Upper lobe of left lung (tissue), 6 donors: ENCODE data around the gene POMGNT2. TPM values are rescaled to one million over a fixed set of nuclear protein-coding genes. Genes with fewer than 3 reads are reported as not detected.

Experiments used
- ATAC-seq, 2 donors: fragments of 200-7000 bp; cut with Tn5 transposase; one replicate each; pipeline ENCODE4 v1.9.1; 2022; ENCODE audit warnings: mild to moderate bottlenecking in 2 of 2, moderate library complexity in 2 of 2; ENCODE audit not compliant: low FRiP score in 2 of 2
- DNase-seq, 2 donors: peaks; one replicate each; pipeline ENCODE4 v3.0.0-alpha.2; 2019 to 2020
- H3K27ac ChIP-seq, 4 donors: fragments of 200-600 bp; sonication (generic); one replicate each; pipeline ENCODE4 v1.5.1; 2016 to 2019
- H3K27me3 ChIP-seq, 4 donors: fragments of 200-600 bp; sonication (generic); one replicate each; pipeline ENCODE4 v1.5.1; 2017 to 2019
- H3K36me3 ChIP-seq, 4 donors: fragments of 200-600 bp; sonication (generic); one replicate each; pipeline ENCODE4 v1.5.1; 2016 to 2019
- H3K4me1 ChIP-seq, 4 donors: fragments of 200-600 bp; sonication (generic); one replicate each; pipeline ENCODE4 v1.5.1; 2018 to 2019
- H3K4me3 ChIP-seq, 4 donors: fragments of 200-600 bp; sonication (generic); one replicate each; pipeline ENCODE4 v1.5.1; 2017 to 2019; ENCODE audit warnings: mild to moderate bottlenecking in 2 of 4, moderate library complexity in 1 of 4
- H3K9me3 ChIP-seq, 4 donors: fragments of 200-600 bp; sonication (generic); one replicate each; pipeline ENCODE4 v1.5.1; 2018 to 2019
- CTCF ChIP-seq, 6 experiments: fragments of 450-650 bp in 4 of 6; fragments of 200-600 bp in 2 of 6; sonication (generic) in 2 of 6; IDR thresholded peaks; one replicate each; pipeline ENCODE4 v1.5.1; 2016 to 2019; ENCODE audit warnings: antibody characterized with exemption in 6 of 6
- EP300 ChIP-seq, 4 donors: sonication (generic); formaldehyde crosslinking; IDR thresholded peaks; one replicate each; pipeline ENCODE4 v1.5.1; 2017; ENCODE audit warnings: antibody characterized with exemption in 4 of 4, control low read depth in 2 of 4
- POLR2A ChIP-seq, 4 donors: fragments of 450-650 bp; IDR thresholded peaks; one replicate each; pipeline ENCODE4 v1.5.1; 2016 to 2017; ENCODE audit warnings: antibody characterized with exemption in 4 of 4, mild to moderate bottlenecking in 2 of 4
- POLR2AphosphoS5 ChIP-seq, 2 donors: sonication (generic); formaldehyde crosslinking; IDR thresholded peaks; one replicate each; pipeline ENCODE4 v1.5.1; 2017; ENCODE audit warnings: antibody characterized with exemption in 2 of 2
- WGBS, 2 donors: methylation state at CpG; one replicate each; pipeline ENCODE4 v1.1.5; 2017 to 2018; 5-methylcytosine and 5-hydroxymethylcytosine counted together
- total RNA-seq, 6 donors: library from RNA; depleted of rRNA in 4 of 6; stranded (reverse); fragments of >200 nt in 4 of 6; gene quantifications; one replicate each; pipeline versions ENCODE4 v1.1.0 to v1.2.1, GENCODE V29; 2016 to 2021
- donor health status: DM: no; HTN: no; CAD: no; lungs with moderate emphysema.
- donor health status: DM: no; HTN: yes; CAD: no; lungs with severe emphysema.

POMGNT2 gene
- total RNA-seq, 6 donors from 2014 or later, result 10.5 to 25.1 (median 14.1) TPM

GRCh38 chr3:43032646-43033628 lies 72.9 kb downstream of the POMGNT2 start:
- Histone ChIP-seq H3K4me1 (peaks cover 0 to 7% (median 0%) of the 10 kb centered on the region in 4 donors), H3K36me3 (no peaks in the 10 kb centered on the region), H3K9me3 (no peaks in the 10 kb centered on the region), H3K27ac (no peak overlapping the region), H3K4me3 (no peak overlapping the region), H3K27me3 (no peaks in the 10 kb centered on the region)
- 94 to 98% methylated on average over 21 to 23 of the region's 23 CpGs for WGBS, 2 donors
- ATAC-seq, result no peak
- TF ChIP-seq EP300 (IDR thresholded peaks at IDR 0.05) (no peak), POLR2AphosphoS5 (IDR thresholded peaks at IDR 0.05) (no peak), CTCF (IDR thresholded peaks at IDR 0.05) (no peak), POLR2A (IDR thresholded peaks at IDR 0.05) (no peak)
- peak in 1 of 2 donors; percentile 67 for DNase-seq

GRCh38 chr3:43031889-43032545 lies 73.9 kb downstream of the POMGNT2 start:
- ATAC-seq (no peak), DNase-seq (peak in 1 of 2 donors; percentile 50)
- H3K4me1 ChIP-seq, result peaks cover 0 to 7% (median 0%) of the 10 kb centered on the region in 4 donors
- no peak overlapping the region for H3K4me3 ChIP-seq
- TF ChIP-seq POLR2A (IDR thresholded peaks at IDR 0.05), result no peak
- TF ChIP-seq POLR2AphosphoS5 (IDR thresholded peaks at IDR 0.05), result no peak
- no peak for TF ChIP-seq CTCF (IDR thresholded peaks at IDR 0.05)
- TF ChIP-seq EP300 (IDR thresholded peaks at IDR 0.05), result no peak
- 91 to 96% methylated on average over 16 of the region's 16 CpGs for WGBS, 2 donors
- H3K9me3 ChIP-seq, result no peaks in the 10 kb centered on the region
- peak overlapping the region in 1 of 4 donors; percentile 27 for H3K27ac ChIP-seq
- no peaks in the 10 kb centered on the region for H3K27me3 ChIP-seq
- no peaks in the 10 kb centered on the region for H3K36me3 ChIP-seq

- no peaks in the 10 kb centered on the region for H3K36me3 ChIP-seq
- peaks cover 0 to 7% (median 0%) of the 10 kb centered on the region in 4 donors for H3K4me1 ChIP-seq
- ATAC-seq (peak in 1 of 2 donors; percentile 55), DNase-seq (peak in 1 of 2 donors; percentile 33)
- WGBS, 2 donors, result 35 to 38% methylated on average over 4 of the region's 4 CpGs
- TF ChIP-seq POLR2A (IDR thresholded peaks at IDR 0.05), result no peak
- no peak for TF ChIP-seq CTCF (IDR thresholded peaks at IDR 0.05)
- TF ChIP-seq POLR2AphosphoS5 (IDR thresholded peaks at IDR 0.05), result no peak
- TF ChIP-seq EP300 (IDR thresholded peaks at IDR 0.05), result no peak
- H3K27ac ChIP-seq, result peak overlapping the region in 1 of 4 donors; percentile 27
- no peaks in the 10 kb centered on the region for H3K27me3 ChIP-seq
- no peaks in the 10 kb centered on the region for H3K9me3 ChIP-seq
- no peak overlapping the region for H3K4me3 ChIP-seq
These were observed 74.4 kb downstream of the POMGNT2 start for GRCh38 chr3:43031485-43031884.

GRCh38 chr3:43030162-43030935 lies 75.5 kb downstream of the POMGNT2 start:
- H3K4me1 ChIP-seq, result peaks cover 0 to 7% (median 0%) of the 10 kb centered on the region in 4 donors
- no peak for TF ChIP-seq EP300 (IDR thresholded peaks at IDR 0.05)
- TF ChIP-seq POLR2AphosphoS5 (IDR thresholded peaks at IDR 0.05), result no peak
- no peak for TF ChIP-seq CTCF (IDR thresholded peaks at IDR 0.05)
- TF ChIP-seq POLR2A (IDR thresholded peaks at IDR 0.05), result no peak
- DNase-seq, result peak in 1 of 2 donors; percentile 10
- H3K27ac ChIP-seq, result no peak overlapping the region
- H3K9me3 ChIP-seq, result no peaks in the 10 kb centered on the region
- no peaks in the 10 kb centered on the region for H3K36me3 ChIP-seq
- H3K27me3 ChIP-seq, result no peaks in the 10 kb centered on the region
- no peak overlapping the region for H3K4me3 ChIP-seq
- ATAC-seq, result no peak
- WGBS, 2 donors, result 94% methylated on average over 15 of the region's 15 CpGs

Other genes with a start within 250 kb of the POMGNT2 start
- gene CYP8B1, start 230.2 kb downstream of the POMGNT2 start, total RNA-seq, result under 1 TPM in 2 of 6 donors, not detected in 4; 0.13 to 0.14 TPM
- 10 to 100 TPM in 1 of 6 donors, 1 to 10 TPM in 5; 4.1 to 10.5 (median 6.3) TPM for gene ZNF662, start 199.9 kb downstream of the POMGNT2 start, total RNA-seq
- gene GASK1A, start 126.8 kb downstream of the POMGNT2 start, total RNA-seq, result 1 to 10 TPM; 2.5 to 9.4 (median 7.7) TPM
- gene SNRK, start 180.5 kb upstream of the POMGNT2 start, total RNA-seq, result 10 to 100 TPM; 25.1 to 68.5 (median 45.3) TPM